ENCODE results near the gene ABCB6. TPM values are rescaled to one million over a fixed set of nuclear protein-coding genes. Genes with fewer than 3 reads are reported as not detected.

ABCB6 gene
- total RNA-seq, 2 donors from 2014 or later = 9.3 to 12.1 TPM

DNA sequence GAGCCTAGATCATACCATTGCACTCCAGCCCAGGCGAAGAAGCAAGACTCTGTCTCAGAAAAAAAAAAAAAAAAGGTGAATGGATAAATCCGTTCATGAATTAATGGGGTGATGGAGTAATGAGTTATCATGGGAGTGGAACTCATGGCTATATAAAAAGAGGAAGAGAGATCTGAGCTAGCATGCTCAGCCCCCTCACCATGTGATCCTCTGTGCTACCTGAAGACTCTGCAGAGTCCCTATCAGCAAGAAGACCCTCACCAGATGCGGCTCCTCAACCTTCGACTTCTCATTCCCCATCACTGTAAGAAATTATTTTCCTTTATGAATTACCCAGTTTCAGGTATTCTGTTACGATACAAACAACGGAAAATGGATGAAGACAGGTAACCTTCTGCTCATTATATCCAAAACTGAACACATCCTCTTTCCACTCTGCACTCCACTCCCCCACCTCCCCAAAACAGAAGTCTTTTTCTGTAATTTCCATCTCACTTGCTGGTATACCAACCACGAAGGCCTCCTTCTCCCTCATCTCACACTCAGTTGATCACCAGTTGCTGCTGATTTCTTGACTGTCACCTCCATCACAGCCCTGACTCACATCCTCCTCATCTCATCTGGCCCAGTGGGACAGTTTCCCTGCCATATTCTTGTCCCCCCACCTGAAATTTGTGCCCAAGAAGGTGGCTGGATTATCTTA, 31.9 kb downstream of the ABCB6 start:
- no peak for DNase-seq (ENCODE audit: low spot score)
- Histone ChIP-seq H3K36me3 (peaks cover 25% of the 10 kb centered on the region), H3K27me3 (no peaks in the 10 kb centered on the region), H3K4me3 (no peak overlapping the region), H3K27ac (no peak overlapping the region), H3K4me1 (no peaks in the 10 kb centered on the region), H3K9me3 (no peaks in the 10 kb centered on the region)
- no peak for TF ChIP-seq CTCF (IDR thresholded peaks at IDR 0.05)

DNA sequence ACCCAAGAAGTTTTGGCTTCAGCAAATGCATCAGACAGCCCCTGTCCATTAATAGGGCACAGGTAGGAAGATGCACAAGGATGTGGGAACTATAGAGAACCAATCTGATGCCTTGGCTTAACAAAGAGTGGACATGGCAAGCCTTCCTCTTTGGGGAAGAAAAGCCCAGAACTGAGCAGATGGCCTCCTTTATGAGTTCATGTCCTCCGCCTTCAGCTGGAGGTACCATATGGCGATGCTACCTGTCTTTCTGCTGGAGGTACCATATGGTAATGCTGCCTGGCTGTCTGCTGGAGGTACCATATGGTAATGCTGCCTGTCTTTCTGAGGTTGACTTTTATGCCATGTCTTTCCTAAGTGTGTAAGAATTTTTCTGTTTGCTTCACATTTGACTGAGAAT, 34.6 kb downstream of the ABCB6 start:
- Histone ChIP-seq H3K27ac (no peak overlapping the region), H3K36me3 (peaks cover 46% of the 10 kb centered on the region), H3K9me3 (no peaks in the 10 kb centered on the region), H3K27me3 (no peaks in the 10 kb centered on the region), H3K4me1 (peaks cover 0 to 11% of the 10 kb centered on the region in 2 donors), H3K4me3 (no peak overlapping the region)
- no peak for DNase-seq (ENCODE audit: low spot score)
- TF ChIP-seq CTCF (IDR thresholded peaks at IDR 0.05) = no peak

- Histone ChIP-seq H3K36me3 (peaks cover 46% of the 10 kb centered on the region), H3K4me1 (peaks cover 0 to 18% of the 10 kb centered on the region in 2 donors), H3K4me3 (no peak overlapping the region), H3K27ac (no peak overlapping the region), H3K9me3 (no peaks in the 10 kb centered on the region), H3K27me3 (no peaks in the 10 kb centered on the region)
- no peak for DNase-seq (ENCODE audit: low spot score)
- TF ChIP-seq CTCF (IDR thresholded peaks at IDR 0.05) = no peak
Observed at GRCh38 chr2:219183151-219183772, 35.5 kb downstream of the ABCB6 start.

DNA sequence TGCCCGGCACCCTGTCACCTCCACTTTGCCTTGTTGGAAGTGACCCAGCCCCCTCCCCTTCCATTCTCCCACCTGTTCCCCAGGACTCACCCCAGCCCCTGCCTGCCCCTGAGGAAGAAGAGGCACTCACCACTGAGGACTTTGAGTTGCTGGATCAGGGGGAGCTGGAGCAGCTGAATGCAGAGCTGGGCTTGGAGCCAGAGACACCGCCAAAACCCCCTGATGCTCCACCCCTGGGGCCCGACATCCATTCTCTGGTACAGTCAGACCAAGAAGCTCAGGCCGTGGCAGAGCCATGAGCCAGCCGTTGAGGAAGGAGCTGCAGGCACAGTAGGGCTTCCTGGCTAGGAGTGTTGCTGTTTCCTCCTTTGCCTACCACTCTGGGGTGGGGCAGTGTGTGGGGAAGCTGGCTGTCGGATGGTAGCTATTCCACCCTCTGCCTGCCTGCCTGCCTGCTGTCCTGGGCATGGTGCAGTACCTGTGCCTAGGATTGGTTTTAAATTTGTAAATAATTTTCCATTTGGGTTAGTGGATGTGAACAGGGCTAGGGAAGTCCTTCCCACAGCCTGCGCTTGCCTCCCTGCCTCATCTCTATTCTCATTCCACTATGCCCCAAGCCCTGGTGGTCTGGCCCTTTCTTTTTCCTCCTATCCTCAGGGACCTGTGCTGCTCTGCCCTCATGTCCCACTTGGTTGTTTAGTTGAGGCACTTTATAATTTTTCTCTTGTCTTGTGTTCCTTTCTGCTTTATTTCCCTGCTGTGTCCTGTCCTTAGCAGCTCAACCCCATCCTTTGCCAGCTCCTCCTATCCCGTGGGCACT, 36.2 kb downstream of the ABCB6 start:
- Histone ChIP-seq H3K27ac (no peak overlapping the region), H3K9me3 (no peaks in the 10 kb centered on the region), H3K27me3 (no peaks in the 10 kb centered on the region), H3K4me3 (no peak overlapping the region), H3K4me1 (peaks cover 0 to 18% of the 10 kb centered on the region in 2 donors), H3K36me3 (peaks cover 46% of the 10 kb centered on the region)
- no peak for TF ChIP-seq CTCF (IDR thresholded peaks at IDR 0.05)
- DNase-seq (ENCODE audit: low spot score) = no peak

GRCh38 chr2:219181531-219181930, 37.2 kb downstream of the ABCB6 start:
- DNase-seq (ENCODE audit: low spot score) = no peak
- Histone ChIP-seq H3K36me3 (peaks cover 46% of the 10 kb centered on the region), H3K27ac (no peak overlapping the region), H3K4me1 (peaks cover 0 to 18% of the 10 kb centered on the region in 2 donors), H3K9me3 (no peaks in the 10 kb centered on the region), H3K27me3 (no peaks in the 10 kb centered on the region), H3K4me3 (no peak overlapping the region)
- no peak for TF ChIP-seq CTCF (IDR thresholded peaks at IDR 0.05)
